HEK293T (cell line): ENCODE data around the gene CDYL.

Experiments used
- CTCF ChIA-PET: fragments of 350-600 bp; formaldehyde crosslinking; extraction: SDS; loops from one replicate; lab custom pipeline; 2021; ENCODE audit warnings: antibody characterized with exemption, inconsistent platforms; lab: Yijun Ruan, JAX
- POLR2A ChIA-PET: fragments of 350-600 bp; formaldehyde crosslinking; extraction: SDS; loops from one replicate; lab custom pipeline; 2020; ENCODE audit warnings: antibody characterized with exemption, inconsistent platforms; lab: Yijun Ruan, JAX
- DNase-seq: peaks from one replicate; pipeline ENCODE4 v3.0.0; 2012; ENCODE audit warnings: mixed read lengths; ENCODE audit errors: extremely low spot score
- ARNT ChIP-seq: fragments of 450-650 bp; IDR thresholded peaks from 2 replicates; pipeline ENCODE4 v1.6.1; 2017; ENCODE audit warnings: mild to moderate bottlenecking
- BHLHE40 ChIP-seq: fragments of 450-650 bp; IDR thresholded peaks from 2 replicates; pipeline ENCODE4 v1.6.1; 2016; ENCODE audit warnings: mild to moderate bottlenecking, moderate library complexity, borderline replicate concordance
- CTBP1 ChIP-seq: fragments of 450-650 bp; IDR thresholded peaks from 2 replicates; pipeline ENCODE4 v1.6.1; 2016; ENCODE audit warnings: borderline replicate concordance
- ELF4 ChIP-seq: fragments of 450-650 bp; IDR thresholded peaks from 2 replicates; pipeline ENCODE4 v1.6.1; 2017; ENCODE audit warnings: antibody characterized with exemption
- FOXA1 ChIP-seq: fragments of 450-650 bp; IDR thresholded peaks from 2 replicates; pipeline ENCODE4 v1.6.1; 2016; ENCODE audit warnings: mild to moderate bottlenecking
- FOXK2 ChIP-seq: fragments of 450-650 bp; IDR thresholded peaks from 2 replicates; pipeline ENCODE4 v1.6.1; 2016; ENCODE audit warnings: mild to moderate bottlenecking
- FOXM1 ChIP-seq: fragments of 450-650 bp; IDR thresholded peaks from 2 replicates; pipeline ENCODE4 v1.6.1; 2017; ENCODE audit warnings: mild to moderate bottlenecking, borderline replicate concordance
- HDGF ChIP-seq: fragments of 450-650 bp; IDR thresholded peaks from 2 replicates; pipeline ENCODE4 v1.6.1; 2017; ENCODE audit warnings: antibody characterized with exemption, borderline replicate concordance
- L3MBTL2 ChIP-seq: fragments of 450-650 bp; conservative IDR thresholded peaks from 2 replicates; pipeline ENCODE4 v1.6.1; 2016; ENCODE audit warnings: mild to moderate bottlenecking
- LEF1 ChIP-seq: fragments of 450-650 bp; IDR thresholded peaks from 2 replicates; pipeline ENCODE4 v1.6.1; 2017; ENCODE audit warnings: mild to moderate bottlenecking, borderline replicate concordance
- NFRKB ChIP-seq: fragments of 450-650 bp; IDR thresholded peaks from 2 replicates; pipeline ENCODE4 v1.6.1; 2016; ENCODE audit warnings: mild to moderate bottlenecking, moderate library complexity
- PKNOX1 ChIP-seq: fragments of 450-650 bp; IDR thresholded peaks from 2 replicates; pipeline ENCODE4 v1.6.1; 2016
- SP1 ChIP-seq: fragments of 450-650 bp; IDR thresholded peaks from 2 replicates; pipeline ENCODE4 v1.6.1; 2017
- SUZ12 ChIP-seq: fragments of 450-650 bp; IDR thresholded peaks from 2 replicates; pipeline ENCODE4 v1.6.1; 2016; ENCODE audit warnings: mild to moderate bottlenecking
- TARDBP ChIP-seq: fragments of 450-650 bp; IDR thresholded peaks from 2 replicates; pipeline ENCODE4 v1.6.1; 2016
- ZNF384 ChIP-seq: fragments of 450-650 bp; IDR thresholded peaks from 2 replicates; pipeline ENCODE4 v1.6.1; 2016

The CDYL gene

DNA sequence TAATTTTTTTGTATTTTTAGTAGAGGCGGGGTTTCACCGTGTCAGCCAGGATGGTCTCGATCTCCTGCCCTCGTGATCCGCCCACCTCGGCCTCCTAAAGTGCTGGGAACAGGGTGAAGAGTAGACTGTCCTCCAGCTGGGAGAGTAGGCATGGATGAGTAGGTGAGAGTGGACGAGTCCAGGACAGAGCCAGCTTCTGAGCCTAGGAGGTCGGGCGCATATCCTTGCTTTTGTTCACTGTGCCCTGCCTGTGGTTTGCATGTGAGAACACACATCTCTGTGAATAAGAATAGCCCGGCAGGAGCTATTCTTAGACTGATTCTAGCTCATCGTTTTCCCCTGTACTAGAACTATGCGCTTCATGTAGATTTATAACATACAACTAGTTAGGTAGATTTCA is 149.4 kb downstream of the CDYL start:
- DNase-seq = no peak
- TF ChIP-seq FOXM1 (no peak), BHLHE40 (no peak)
- ChIA-PET CTCF (interaction anchor here (1.3 kb wide), 1 partner anchor 105 kb away, joined by 3 read pairs; no protein-coding TSS in a partner anchor), POLR2A (no interaction called here)

DNA sequence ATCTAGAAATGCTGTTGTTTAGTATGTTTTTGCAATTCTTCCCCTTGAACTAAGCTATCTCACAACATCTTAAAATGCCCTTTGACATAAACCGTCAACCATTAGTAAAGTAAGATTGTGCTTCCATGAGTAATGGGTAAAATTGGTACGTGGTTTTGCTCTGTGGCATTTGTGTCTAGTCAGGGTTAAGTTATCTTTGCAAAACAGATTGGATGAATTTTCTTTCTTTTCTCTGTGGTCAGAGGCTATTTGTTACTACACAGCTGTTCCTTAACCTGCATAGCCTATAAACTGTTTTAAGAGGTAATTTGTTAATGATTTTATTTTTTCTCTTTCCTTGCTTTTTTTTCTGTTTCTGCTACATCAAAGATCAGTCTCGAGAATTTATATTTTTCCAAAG is 152.2 kb downstream of the CDYL start:
- TF ChIP-seq CTBP1 = no peak
- TF ChIP-seq HDGF = no peak
- TF ChIP-seq FOXA1 = no peak
- TF ChIP-seq FOXM1 = no peak
- TF ChIP-seq SP1 = no peak
- TF ChIP-seq ELF4 = no peak
- no peak for DNase-seq
- POLR2A ChIA-PET = no interaction called here
- CTCF ChIA-PET = interaction anchor here (0.8 kb wide), 1 partner anchor 143 kb away, joined by 3 read pairs; no protein-coding TSS in a partner anchor

DNA sequence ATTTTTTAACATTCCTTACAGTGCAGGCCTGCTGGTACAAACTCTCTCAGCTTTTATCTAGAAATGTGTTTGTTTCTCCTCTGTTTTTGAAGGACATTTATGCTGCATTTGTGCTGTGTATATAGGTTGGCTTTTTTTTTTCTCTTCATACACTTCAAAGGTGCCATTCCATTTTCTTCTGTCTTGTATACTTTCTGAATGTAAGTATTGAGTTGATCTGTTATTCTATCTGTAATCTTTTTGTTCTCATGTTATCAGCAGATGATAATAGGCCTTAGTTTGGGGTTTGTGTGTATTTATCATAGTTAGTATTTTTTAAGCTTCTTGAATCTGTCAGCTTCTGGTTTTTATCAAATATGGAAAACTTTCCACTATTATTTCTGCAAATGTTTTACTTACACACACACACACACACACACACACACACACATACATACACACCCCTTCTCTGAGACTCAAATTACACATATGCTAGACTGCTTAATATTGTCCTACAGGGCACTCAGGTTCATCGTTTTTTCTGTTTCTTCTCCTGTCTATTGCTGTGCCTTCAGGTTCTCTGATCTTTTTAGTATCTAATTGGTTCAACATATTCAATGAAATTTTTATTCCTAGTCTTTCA is 153.0 kb downstream of the CDYL start:
- TF ChIP-seq SUZ12 (no peak), SP1 (no peak), CTBP1 (no peak), HDGF (no peak)
- no peak for DNase-seq
- ChIA-PET CTCF (no interaction called here), POLR2A (no interaction called here)

- DNase-seq = no peak
- POLR2A ChIA-PET = no interaction called here
- CTCF ChIA-PET = no interaction called here
- TF ChIP-seq ZNF384 = no peak
Observed at GRCh38 chr6:4930025-4930691, 154.0 kb downstream of the CDYL start.

GRCh38 chr6:4931530-4932227 is 155.5 kb downstream of the CDYL start:
- no peak for DNase-seq
- ChIA-PET CTCF (interaction anchor here (0.6 kb wide), 1 partner anchor 612 kb away, joined by 4 read pairs; no protein-coding TSS in a partner anchor), POLR2A (no interaction called here)
- TF ChIP-seq ARNT (no peak), FOXA1 (no peak)

GRCh38 chr6:4932228-4932903 is 156.2 kb downstream of the CDYL start:
- TF ChIP-seq FOXM1 (no peak), ZNF384 (no peak), CTBP1 (no peak), ARNT (no peak), FOXA1 (no peak), NFRKB (no peak), BHLHE40 (no peak), LEF1 (no peak), L3MBTL2 (no peak), PKNOX1 (no peak), SUZ12 (no peak), HDGF (no peak), FOXK2 (no peak), TARDBP (no peak), ELF4 (no peak), SP1 (no peak)
- CTCF ChIA-PET = no interaction called here

DNA sequence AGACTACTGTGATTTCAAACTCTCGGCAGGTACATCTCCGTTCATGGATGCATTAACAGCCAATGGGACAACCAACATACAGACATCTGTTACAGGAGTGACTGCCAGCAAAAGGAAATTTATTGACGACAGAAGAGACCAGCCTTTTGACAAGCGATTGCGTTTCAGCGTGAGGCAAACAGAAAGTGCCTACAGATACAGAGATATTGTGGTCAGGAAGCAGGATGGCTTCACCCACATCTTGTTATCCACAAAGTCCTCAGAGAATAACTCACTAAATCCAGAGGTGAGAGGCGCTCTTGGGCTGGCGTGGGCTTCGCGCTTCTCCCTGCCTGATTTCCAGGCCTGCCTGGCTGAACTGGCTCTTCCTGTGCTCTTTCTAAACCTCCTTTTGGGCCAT is 159.3 kb downstream of the CDYL start:
- ChIA-PET POLR2A (no interaction called here), CTCF (interaction anchor here (1.5 kb wide), 1 partner anchor 29 kb away, joined by 6 read pairs; no protein-coding TSS in a partner anchor)
- DNase-seq = no peak
- TF ChIP-seq LEF1 (no peak), HDGF (no peak), BHLHE40 (no peak), SUZ12 (no peak)

More at GRCh38 chr6:4932228-4932903, 156.2 kb downstream of the CDYL start:
- DNase-seq = no peak
- POLR2A ChIA-PET = no interaction called here
